Psoas muscle (tissue), 8 donors: ENCODE results near the gene URB1. TPM values are rescaled to one million over a fixed set of nuclear protein-coding genes. Genes with fewer than 3 reads are reported as not detected.

Source experiments
- ATAC-seq, 4 donors: fragments of 200-7000 bp; cut with Tn5 transposase; one replicate each; pipeline ENCODE4 v1.9.1; 2020; ENCODE audit warnings: moderate library complexity in 3 of 4, mild to moderate bottlenecking in 2 of 4
- DNase-seq, 2 donors: peaks; one replicate each; pipeline ENCODE4 v3.0.0-alpha.2; 2020
- H3K27ac ChIP-seq: fragments of 200-600 bp; one replicate; pipeline ENCODE4 v1.8.0; 2022
- H3K27me3 ChIP-seq, 3 donors: fragments of 200-600 bp in 1 of 3; one replicate each; pipeline versions ENCODE4 v1.6.1 to v1.8.0; 2013 to 2022; ENCODE audit warnings: low read length in 2 of 3, mild to moderate bottlenecking in 2 of 3, moderate library complexity in 1 of 3; ENCODE audit not compliant: insufficient read depth in 3 of 3
- H3K36me3 ChIP-seq, 2 donors: fragments of 200-600 bp in 1 of 2; one replicate each; pipeline versions ENCODE4 v1.6.1 to v1.8.0; 2013 to 2022; ENCODE audit warnings: low read depth in 1 of 2, mild to moderate bottlenecking in 1 of 2, moderate library complexity in 1 of 2; ENCODE audit not compliant: insufficient read depth in 1 of 2
- H3K4me1 ChIP-seq: fragments of 200-600 bp; one replicate; pipeline ENCODE4 v1.8.0; 2022
- H3K4me3 ChIP-seq: fragments of 200-600 bp; one replicate; pipeline ENCODE4 v1.8.0; 2022; ENCODE audit warnings: mild to moderate bottlenecking
- H3K9me3 ChIP-seq: fragments of 200-600 bp; one replicate; pipeline ENCODE4 v1.8.0; 2022
- CTCF ChIP-seq: fragments of 200-600 bp; IDR thresholded peaks from one replicate; pipeline ENCODE4 v1.8.0; 2022; ENCODE audit warnings: antibody characterized with exemption
- WGBS, 3 donors: extraction: QIAGEN DNeasy Blood & Tissue Kit; methylation state at CpG; one replicate each; pipeline versions ENCODE4 v1.1.6 to v1.1.7; 2013; 5-methylcytosine and 5-hydroxymethylcytosine counted together
- intact Hi-C, 2 donors: fragments of 100-400 bp; cut with DNase I; formaldehyde crosslinking; loops; one replicate each; pipeline versions ENCODE4 v1.11.0 to v1.14.2; 2022
- polyA plus RNA-seq, 3 donors: library from polyadenylated mRNA; stranded (reverse); fragments of 200-250 nt; gene quantifications; one replicate each; pipeline ENCODE4 v1.2.3, GENCODE V29; 2013
- total RNA-seq, 4 donors: library from RNA; stranded (reverse); fragmentation: NEBNext Ultra II Directional in 2 of 4; extraction: Animal tissue kit (Norgen Biotek cat#: 25700) in 2 of 4; gene quantifications; one replicate each; pipeline versions ENCODE4 v1.2.1 to v1.2.4, GENCODE V29; 2021 to 2023
- donor health status: healthy with polysubstance abuse.
- donor health status: DM: no; HTN: no; CAD: no; lungs with moderate emphysema.
- donor health status: Bipolar disorder and iron deficiency.
- donor health status: healthy.
- donor health status: DM: yes; HTN: yes; CAD: no.
- donor health status: DM: no; HTN: no; CAD: no.
- donor health status: DM: no; HTN: no; CAD: no.
- donor health status: DM: yes; HTN: yes; CAD: no.

The URB1 gene
- total and polyA plus RNA-seq, 7 donors: 4.8 to 19.8 (median 12.9) TPM

GRCh38 chr21:32322676-32323075 lies 70.1 kb downstream of the URB1 start:
- 84 to 92% (median 90%) methylated on average over 10 of the region's 10 CpGs for WGBS, 3 donors
- no peaks in the 10 kb centered on the region for H3K9me3 ChIP-seq
- DNase-seq: no peak
- ATAC-seq: no peak
- no peak overlapping the region for H3K4me3 ChIP-seq
- TF ChIP-seq CTCF: no peak
- intact Hi-C loops: no loop called here
- H3K4me1 ChIP-seq: no peaks in the 10 kb centered on the region
- H3K27me3 ChIP-seq: no peaks in the 10 kb centered on the region
- H3K27ac ChIP-seq: no peak overlapping the region
- H3K36me3 ChIP-seq: peaks cover 14 to 96% of the 10 kb centered on the region in 2 donors

- no peak for TF ChIP-seq CTCF
- no peak for ATAC-seq
- no peak overlapping the region for H3K27ac ChIP-seq
- peaks cover 16 to 99% of the 10 kb centered on the region in 2 donors for H3K36me3 ChIP-seq
- H3K27me3 ChIP-seq: no peaks in the 10 kb centered on the region
- intact Hi-C loops: no loop called here
- H3K9me3 ChIP-seq: no peaks in the 10 kb centered on the region
- no peak for DNase-seq
- 93 to 94% (median 93%) methylated on average over 12 of the region's 12 CpGs for WGBS, 3 donors
- H3K4me3 ChIP-seq: no peak overlapping the region
- no peaks in the 10 kb centered on the region for H3K4me1 ChIP-seq
Observed at GRCh38 chr21:32322103-32322502, 70.7 kb downstream of the URB1 start.

- DNase-seq (no peak), ATAC-seq (no peak)
- H3K4me3 ChIP-seq: no peak overlapping the region
- no peaks in the 10 kb centered on the region for H3K4me1 ChIP-seq
- no peak overlapping the region for H3K27ac ChIP-seq
- H3K27me3 ChIP-seq: no peaks in the 10 kb centered on the region
- no peak for TF ChIP-seq CTCF
- no peaks in the 10 kb centered on the region for H3K9me3 ChIP-seq
- H3K36me3 ChIP-seq: peaks cover 16 to 100% of the 10 kb centered on the region in 2 donors
- intact Hi-C loops: no loop called here
- 95 to 98% (median 95%) methylated on average over 13 of the region's 13 CpGs for whole genome bisulfite sequencing, 3 donors
Observed at GRCh38 chr21:32321480-32321879, 71.3 kb downstream of the URB1 start.

- WGBS, 3 donors: 77 to 86% (median 85%) methylated on average over 13 of the region's 13 CpGs
- TF ChIP-seq CTCF: no peak
- no peaks in the 10 kb centered on the region for H3K4me1 ChIP-seq
- intact Hi-C loops: no loop called here
- H3K27me3 ChIP-seq: no peaks in the 10 kb centered on the region
- H3K27ac ChIP-seq: no peak overlapping the region
- peaks cover 16 to 100% of the 10 kb centered on the region in 2 donors for H3K36me3 ChIP-seq
- H3K4me3 ChIP-seq: no peak overlapping the region
- no peaks in the 10 kb centered on the region for H3K9me3 ChIP-seq
- DNase-seq: no peak
- ATAC-seq: no peak
Observed at GRCh38 chr21:32320726-32321125, 72.1 kb downstream of the URB1 start.

- H3K9me3 ChIP-seq: no peaks in the 10 kb centered on the region
- H3K4me3 ChIP-seq: no peak overlapping the region
- DNase-seq: no peak
- 50 to 61% (median 56%) methylated on average over 6 of the region's 6 CpGs for WGBS, 3 donors
- intact Hi-C loops: no loop called here
- H3K4me1 ChIP-seq: no peaks in the 10 kb centered on the region
- TF ChIP-seq CTCF: no peak
- H3K36me3 ChIP-seq: peaks cover 16 to 100% of the 10 kb centered on the region in 2 donors
- no peaks in the 10 kb centered on the region for H3K27me3 ChIP-seq
- ATAC-seq: no peak
- no peak overlapping the region for H3K27ac ChIP-seq
Observed at GRCh38 chr21:32320059-32320458, 72.8 kb downstream of the URB1 start.
